Measurements from ENCODE around the gene ZNF516.

ZNF516 gene

DNA sequence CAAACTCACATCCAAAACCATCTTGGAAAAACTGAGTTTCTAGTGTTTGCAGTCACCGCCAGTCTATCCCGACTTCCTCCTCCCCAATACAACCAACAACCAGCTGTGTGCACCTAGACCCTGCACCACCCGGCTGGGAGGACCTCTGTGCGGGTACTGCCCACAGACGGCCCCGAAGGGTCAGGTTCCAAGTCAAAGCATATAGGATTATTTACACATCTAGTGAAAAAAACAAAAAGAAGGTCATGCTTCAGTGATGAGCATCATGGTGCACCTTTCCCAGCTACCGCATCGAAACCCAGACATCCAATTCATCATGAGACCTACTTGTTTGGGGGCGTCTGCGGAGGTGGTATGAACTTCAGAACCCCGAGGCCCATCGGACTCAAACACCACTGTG, 124.8 kb downstream of the ZNF516 start:
- TF ChIP-seq, protein P1, sequence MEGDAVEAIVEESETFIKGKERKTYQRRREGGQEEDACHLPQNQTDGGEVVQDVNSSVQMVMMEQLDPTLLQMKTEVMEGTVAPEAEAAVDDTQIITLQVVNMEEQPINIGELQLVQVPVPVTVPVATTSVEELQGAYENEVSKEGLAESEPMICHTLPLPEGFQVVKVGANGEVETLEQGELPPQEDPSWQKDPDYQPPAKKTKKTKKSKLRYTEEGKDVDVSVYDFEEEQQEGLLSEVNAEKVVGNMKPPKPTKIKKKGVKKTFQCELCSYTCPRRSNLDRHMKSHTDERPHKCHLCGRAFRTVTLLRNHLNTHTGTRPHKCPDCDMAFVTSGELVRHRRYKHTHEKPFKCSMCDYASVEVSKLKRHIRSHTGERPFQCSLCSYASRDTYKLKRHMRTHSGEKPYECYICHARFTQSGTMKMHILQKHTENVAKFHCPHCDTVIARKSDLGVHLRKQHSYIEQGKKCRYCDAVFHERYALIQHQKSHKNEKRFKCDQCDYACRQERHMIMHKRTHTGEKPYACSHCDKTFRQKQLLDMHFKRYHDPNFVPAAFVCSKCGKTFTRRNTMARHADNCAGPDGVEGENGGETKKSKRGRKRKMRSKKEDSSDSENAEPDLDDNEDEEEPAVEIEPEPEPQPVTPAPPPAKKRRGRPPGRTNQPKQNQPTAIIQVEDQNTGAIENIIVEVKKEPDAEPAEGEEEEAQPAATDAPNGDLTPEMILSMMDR (IDR thresholded peaks at IDR 0.05), result no peak
- H3K36me3 ChIP-seq, result peaks cover 71% of the 10 kb centered on the region
- H3K27me3 ChIP-seq, result no peaks in the 10 kb centered on the region
- H3K4me1 ChIP-seq (ENCODE audit: control insufficient read depth in 1 of 2, insufficient read depth in 1 of 2, low read depth in 1 of 2, low read length in 1 of 2), result peaks cover 20 to 24% of the 10 kb centered on the region in 2 experiments
- no peak overlapping the region for H3K4me3 ChIP-seq (ENCODE audit: low read depth in 1 of 2, low read length in 1 of 2)
- no peaks in the 10 kb centered on the region for H3K9me3 ChIP-seq
- no peak overlapping the region for H3K27ac ChIP-seq

DNA sequence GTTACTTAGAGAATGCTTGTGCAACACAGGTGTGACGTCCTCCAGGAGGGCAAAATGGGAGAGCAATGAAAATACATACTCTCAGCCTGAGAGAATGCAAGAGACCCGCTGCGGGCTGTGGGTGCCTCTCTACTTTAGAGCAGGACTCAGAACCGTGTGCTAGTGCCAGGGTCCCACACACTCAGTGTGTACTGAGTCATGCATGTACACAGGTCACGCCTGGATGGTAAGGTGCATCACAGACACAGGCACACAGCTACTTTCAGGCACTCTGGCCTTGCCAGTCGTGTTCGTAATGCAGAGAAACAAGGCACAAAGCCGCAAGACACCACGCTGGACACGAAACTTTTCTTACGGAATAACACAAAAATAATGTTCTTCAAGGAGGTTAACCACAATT, 125.3 kb downstream of the ZNF516 start:
- TF ChIP-seq, protein P1 (IDR thresholded peaks at IDR 0.05), result no peak
- Histone ChIP-seq H3K27me3 (no peaks in the 10 kb centered on the region), H3K27ac (peak overlapping the region; percentile 19), H3K9me3 (no peaks in the 10 kb centered on the region), H3K4me1 (ENCODE audit: control insufficient read depth in 1 of 2, insufficient read depth in 1 of 2, low read depth in 1 of 2, low read length in 1 of 2) (peaks cover 16 to 20% of the 10 kb centered on the region in 2 experiments), H3K4me3 (ENCODE audit: low read depth in 1 of 2, low read length in 1 of 2) (no peak overlapping the region), H3K36me3 (peaks cover 74% of the 10 kb centered on the region)

DNA sequence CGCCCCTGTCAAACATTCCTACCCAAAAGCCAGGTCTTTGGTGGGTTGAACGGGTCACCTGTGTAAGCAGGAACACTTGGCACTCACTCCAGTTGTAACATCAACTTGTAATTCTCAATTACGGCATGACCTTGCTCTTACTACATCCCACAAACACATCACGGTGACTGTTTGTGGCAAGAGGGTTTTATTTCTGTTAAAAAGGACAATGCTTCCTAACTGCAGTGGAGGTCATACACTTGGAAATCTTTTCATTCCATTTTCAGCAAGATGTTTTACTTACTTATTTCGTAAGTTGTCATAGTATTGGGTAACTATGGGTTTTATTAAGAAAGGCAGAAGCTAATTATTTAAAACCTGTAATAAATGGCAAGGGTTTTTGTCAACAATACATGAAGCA, 126.1 kb downstream of the ZNF516 start:
- TF ChIP-seq, protein P1 (IDR thresholded peaks at IDR 0.05), result no peak
- H3K27ac ChIP-seq, result peak overlapping the region; percentile 19
- H3K9me3 ChIP-seq, result no peaks in the 10 kb centered on the region
- H3K4me1 ChIP-seq (ENCODE audit: control insufficient read depth in 1 of 2, insufficient read depth in 1 of 2, low read depth in 1 of 2, low read length in 1 of 2), result peaks cover 8 to 12% of the 10 kb centered on the region in 2 experiments
- H3K36me3 ChIP-seq, result peaks cover 82% of the 10 kb centered on the region
- no peak overlapping the region for H3K4me3 ChIP-seq (ENCODE audit: low read depth in 1 of 2, low read length in 1 of 2)
- H3K27me3 ChIP-seq, result no peaks in the 10 kb centered on the region

DNA sequence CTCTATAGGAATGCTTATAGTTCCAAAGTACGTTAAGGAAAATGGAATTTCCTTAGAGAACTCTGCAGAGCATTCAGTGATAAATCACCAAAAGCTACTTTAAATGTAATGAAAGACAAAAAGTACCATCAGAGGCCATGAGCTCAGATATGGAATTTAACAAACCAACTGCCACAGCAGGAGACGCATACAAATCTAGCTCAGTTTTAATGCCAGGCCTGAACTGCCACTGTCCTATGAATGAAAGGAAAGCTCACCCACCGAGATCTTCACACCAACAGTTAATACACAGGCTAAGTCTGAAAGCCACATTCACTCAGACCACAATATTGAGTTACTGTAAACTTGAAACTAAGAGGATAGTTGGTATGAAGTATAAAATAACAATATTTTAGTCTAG, 126.8 kb downstream of the ZNF516 start:
- Histone ChIP-seq H3K27ac (no peak overlapping the region), H3K4me1 (ENCODE audit: control insufficient read depth in 1 of 2, insufficient read depth in 1 of 2, low read depth in 1 of 2, low read length in 1 of 2) (peaks cover 1 to 5% of the 10 kb centered on the region in 2 experiments), H3K4me3 (ENCODE audit: low read depth in 1 of 2, low read length in 1 of 2) (no peak overlapping the region), H3K9me3 (no peaks in the 10 kb centered on the region), H3K27me3 (no peaks in the 10 kb centered on the region), H3K36me3 (peaks cover 89% of the 10 kb centered on the region)
- TF ChIP-seq, protein P1 (IDR thresholded peaks at IDR 0.05), result no peak

DNA sequence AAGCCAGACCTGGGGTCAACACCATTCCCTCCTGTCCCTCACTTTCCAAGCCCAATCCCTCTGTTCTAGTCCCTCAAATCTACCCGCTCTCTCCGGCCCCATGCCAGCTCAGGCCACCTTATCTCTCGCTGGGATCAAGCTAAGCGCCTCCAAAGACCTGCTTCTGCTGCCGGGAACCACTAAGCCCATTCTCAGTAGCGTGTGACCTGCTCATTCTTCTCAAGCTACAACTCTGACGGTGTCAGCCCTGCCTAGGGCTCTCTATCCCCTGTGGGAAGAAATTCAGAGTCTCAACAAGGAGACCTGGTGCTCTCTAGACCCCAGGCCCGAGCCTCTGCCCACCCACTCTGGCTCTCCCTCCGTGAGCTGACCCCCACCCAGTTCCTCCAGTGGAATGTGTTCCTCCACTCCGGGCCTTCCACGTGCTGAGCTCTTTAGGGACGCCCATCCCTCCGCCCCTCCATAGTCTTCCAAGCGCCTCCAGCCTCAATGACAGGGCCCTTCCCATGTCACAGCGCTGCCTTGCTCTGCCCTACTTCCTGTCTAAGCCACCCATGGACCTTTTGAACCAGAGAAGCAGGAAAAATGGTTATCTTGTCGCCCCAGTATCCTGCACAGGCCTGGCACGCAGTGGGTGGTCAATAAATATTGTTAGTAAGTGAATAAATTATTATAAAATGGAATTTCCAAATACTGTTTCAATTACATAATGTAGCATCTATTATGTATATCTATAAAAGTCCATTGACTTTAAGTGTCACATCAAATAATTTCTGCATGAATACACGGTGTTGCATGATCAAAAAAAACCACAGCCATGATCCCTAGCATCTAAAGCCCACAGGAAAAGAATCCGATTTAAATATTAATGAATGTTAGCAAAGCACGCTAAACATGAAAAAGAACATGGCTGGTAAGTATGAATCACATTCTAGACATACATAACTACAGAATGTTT, 127.6 kb downstream of the ZNF516 start:
- H3K27me3 ChIP-seq, result no peaks in the 10 kb centered on the region
- peaks cover 0 to 4% of the 10 kb centered on the region in 2 experiments for H3K4me1 ChIP-seq (ENCODE audit: control insufficient read depth in 1 of 2, insufficient read depth in 1 of 2, low read depth in 1 of 2, low read length in 1 of 2)
- TF ChIP-seq, protein P1 (IDR thresholded peaks at IDR 0.05), result no peak
- H3K36me3 ChIP-seq, result peaks cover 94% of the 10 kb centered on the region
- no peak overlapping the region for H3K4me3 ChIP-seq (ENCODE audit: low read depth in 1 of 2, low read length in 1 of 2)
- no peaks in the 10 kb centered on the region for H3K9me3 ChIP-seq
- H3K27ac ChIP-seq, result no peak overlapping the region

Data from neutrophil (primary cell).